ENCODE results near the gene ARAP2. TPM values are rescaled to one million over a fixed set of nuclear protein-coding genes. Genes with fewer than 3 reads are reported as not detected.
"Not testable (repeated sequence)": the region's sequence is repeated elsewhere in the genome, so short reads cannot be mapped to it uniquely, and the experiment has no call there.

ARAP2 gene
- total RNA-seq, 2 donors from 2014 or later: 10.1 to 12.8 TPM

DNA sequence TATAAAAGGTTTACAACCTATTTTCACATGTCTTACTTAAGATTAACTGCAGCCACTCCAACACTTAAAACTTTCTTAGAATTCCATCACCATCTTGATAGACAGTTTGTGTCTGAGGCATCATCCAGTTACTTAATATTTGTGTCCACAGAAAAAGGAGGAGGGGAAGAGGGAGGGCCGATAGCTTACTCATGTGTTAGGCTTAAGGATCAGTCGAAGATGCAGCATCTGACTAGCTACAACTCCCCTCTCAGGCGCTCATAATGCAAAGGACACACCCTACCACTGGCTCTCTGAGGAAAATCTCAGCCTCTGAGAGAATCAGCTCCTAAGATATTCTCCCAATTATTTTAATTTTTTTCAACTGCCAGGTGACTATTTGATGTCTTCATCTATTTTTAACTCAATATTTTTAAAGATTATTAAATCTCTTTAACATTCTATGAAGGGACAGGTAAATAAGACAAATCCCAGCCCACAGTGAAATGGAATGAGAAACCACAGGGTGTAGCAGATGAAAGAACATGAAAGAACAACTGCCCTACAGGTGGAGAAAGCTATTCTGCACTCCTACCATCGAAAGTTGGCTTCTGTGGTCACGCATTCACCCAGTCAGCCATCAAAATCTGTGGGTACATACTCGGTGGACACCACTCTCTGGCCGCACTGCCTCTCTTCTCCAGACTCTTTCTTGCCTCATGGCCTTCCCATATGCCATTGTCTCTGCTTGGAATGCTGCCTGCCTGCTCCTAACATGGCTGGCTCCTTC is 48.0 kb downstream of the ARAP2 start:
- DNase-seq (ENCODE audit: low spot score): no peak
- intact Hi-C loops (cut with DNase I): no loop called here

- DNase-seq (ENCODE audit: low spot score): no peak
- intact Hi-C loops (cut with DNase I): no loop called here
Measured at GRCh38 chr4:36192922-36193321, 51.4 kb downstream of the ARAP2 start.

DNA sequence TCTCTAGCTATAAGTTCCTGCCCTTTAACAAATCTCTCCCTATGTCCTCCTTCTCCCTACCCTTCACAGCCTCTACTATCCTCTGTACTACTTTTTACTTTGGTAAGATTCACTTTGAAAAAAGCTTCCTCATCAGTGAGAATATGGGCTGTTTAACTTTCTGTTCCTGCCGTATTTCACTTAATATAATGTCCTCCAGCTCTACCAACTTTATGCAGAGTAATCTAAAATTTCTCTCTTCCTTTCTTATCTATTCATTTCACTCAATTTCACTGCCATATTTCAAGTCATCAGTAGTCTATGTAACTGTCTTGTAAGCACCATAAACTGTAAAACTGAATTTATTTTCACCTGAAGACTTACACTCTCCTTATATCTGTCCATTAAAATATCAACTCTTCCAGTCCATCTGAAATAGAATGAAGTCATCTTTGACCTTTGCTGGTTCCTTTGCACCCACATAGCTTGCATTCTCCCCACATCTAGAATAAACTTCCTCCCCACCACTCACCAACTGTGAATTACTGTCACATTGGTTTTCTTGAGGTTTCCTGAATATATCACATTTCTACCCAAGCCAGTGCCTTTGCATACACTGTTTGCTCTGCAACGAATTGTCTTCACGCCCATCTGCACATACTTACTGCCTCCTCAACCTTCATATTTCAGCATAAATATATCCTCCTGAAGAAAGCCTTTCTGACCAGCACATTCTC is 54.6 kb downstream of the ARAP2 start:
- intact Hi-C loops (cut with DNase I): no loop called here
- no peak for DNase-seq (ENCODE audit: low spot score)

DNA sequence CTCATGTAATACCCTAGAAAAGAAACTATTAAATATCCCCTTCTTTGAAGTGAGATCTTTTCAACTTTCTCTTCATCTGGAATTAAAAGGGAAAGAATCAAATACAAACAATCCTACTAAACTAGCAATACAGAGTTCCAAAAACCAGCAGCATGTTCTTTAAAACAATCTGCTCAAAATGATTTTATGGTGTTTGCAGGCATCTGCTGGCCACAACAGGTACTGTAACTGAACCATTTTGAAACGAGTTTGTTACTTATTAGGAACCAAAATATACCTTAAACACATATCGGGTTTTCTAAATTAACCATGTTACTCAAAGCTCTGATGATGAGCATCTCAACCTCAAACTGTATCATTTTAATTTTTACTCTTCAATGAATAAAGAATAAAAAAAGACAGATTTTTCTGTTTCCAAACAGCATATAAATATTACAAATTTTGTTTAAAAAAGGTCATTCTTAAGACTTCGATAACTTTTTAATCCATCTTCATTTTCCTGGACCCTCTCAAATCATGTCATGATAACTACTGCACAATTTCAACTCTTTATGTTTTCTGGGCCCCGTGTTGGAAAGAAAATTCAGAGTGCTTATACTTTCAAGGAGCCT is 56.5 kb downstream of the ARAP2 start:
- DNase-seq (ENCODE audit: low spot score): no peak

DNA sequence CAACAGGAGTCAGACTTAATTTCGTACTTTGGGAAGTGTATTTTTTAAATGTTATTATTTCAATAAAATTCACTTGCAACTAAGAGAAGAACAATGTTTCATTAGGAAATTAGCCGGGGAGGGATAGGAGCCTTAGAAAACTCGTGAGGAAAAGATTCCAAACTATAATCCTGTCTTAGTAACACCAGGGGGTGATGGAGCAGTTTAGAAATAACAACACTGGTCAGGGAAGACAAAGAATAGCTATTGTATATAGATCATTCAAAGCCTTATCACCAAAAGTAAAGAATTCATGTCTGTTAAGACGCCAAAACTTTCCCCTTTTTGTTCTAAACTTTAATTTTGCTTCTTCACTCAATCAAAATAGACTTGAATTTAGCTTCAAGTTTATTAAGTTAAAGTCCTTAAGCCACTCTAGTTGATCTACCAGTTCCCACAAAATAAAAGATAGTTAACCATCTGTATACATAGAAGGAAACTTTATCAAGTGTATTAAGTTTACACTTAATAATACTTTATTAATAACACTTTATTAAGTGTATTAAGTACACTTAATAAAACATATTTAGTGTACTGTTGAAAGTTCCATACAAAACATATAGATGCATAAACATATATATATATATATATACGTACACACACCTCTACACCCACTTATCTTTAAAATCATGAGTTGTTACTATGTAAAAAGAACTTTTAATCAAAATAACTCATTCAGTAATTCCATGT is 60.5 kb downstream of the ARAP2 start:
- no peak for DNase-seq (ENCODE audit: low spot score)
- intact Hi-C loops (cut with DNase I): no loop called here

More for the DNA sequence above, 56.5 kb downstream of the ARAP2 start:
- intact Hi-C loops (cut with DNase I): no loop called here

DNA sequence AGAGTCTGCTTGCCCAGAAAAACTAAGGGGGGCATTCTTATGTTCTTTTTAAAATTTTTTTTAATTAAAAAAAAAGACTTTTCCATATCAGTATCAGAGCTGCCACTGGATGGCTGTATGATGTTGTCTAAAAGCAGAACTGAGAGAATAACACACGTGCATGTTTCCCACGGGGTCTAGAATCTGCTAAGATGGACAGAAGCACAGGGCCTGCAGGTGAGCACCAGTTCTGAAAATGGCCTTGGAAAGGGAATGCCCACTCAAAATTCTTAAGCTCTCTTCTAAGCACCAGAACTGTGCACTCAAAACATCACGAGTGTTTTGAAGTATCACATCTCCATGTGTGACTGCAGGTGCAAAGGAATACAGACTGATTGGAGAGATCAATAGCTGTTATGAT is 61.1 kb downstream of the ARAP2 start:
- intact Hi-C loops (cut with DNase I): no loop called here
- DNase-seq (ENCODE audit: low spot score): no peak

DNA sequence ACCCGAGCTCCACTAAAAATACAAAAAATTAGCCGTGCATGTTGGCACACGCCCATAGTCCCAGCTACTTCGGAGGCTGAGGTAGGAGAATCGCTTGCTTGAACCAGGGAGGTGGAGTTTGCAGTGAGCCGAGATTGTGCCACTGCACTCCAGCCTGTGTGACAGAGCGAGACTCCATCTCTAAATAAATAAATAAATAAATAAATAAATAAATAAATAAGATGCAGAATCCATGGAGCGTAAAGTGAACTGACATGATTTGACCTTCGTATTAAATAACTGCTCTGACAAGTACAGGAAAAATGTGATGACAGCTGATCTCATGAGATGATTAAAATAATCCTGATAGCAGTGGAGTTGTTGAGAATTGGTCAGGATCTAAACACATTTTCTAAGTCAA is 62.0 kb downstream of the ARAP2 start:
- intact Hi-C loops (cut with DNase I); DNase-seq (ENCODE audit: low spot score): not testable (repeated sequence)

DNA sequence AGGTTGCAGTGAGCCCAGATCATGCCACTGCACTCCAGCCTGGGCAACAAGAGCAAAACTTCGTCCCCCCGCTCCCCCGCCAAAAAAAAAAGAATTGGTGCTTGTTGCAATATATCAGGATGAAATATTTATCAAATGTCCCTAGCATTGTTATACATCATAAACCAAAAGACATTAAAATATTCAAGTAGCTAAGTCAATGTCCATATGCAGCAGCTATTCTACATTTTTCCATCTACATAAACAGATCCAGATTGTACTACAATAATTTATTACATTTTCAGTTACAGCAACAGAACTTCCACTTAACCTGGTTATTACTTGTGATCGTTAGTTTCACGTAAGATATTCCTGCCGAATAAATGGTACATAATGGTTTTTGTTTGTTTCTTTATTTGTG is 64.1 kb downstream of the ARAP2 start:
- intact Hi-C loops (cut with DNase I): no loop called here
- no peak for DNase-seq (ENCODE audit: low spot score)

- intact Hi-C loops (cut with DNase I): no loop called here
- no peak for DNase-seq (ENCODE audit: low spot score)
Measured at GRCh38 chr4:36178484-36178883, 65.8 kb downstream of the ARAP2 start.

DNA sequence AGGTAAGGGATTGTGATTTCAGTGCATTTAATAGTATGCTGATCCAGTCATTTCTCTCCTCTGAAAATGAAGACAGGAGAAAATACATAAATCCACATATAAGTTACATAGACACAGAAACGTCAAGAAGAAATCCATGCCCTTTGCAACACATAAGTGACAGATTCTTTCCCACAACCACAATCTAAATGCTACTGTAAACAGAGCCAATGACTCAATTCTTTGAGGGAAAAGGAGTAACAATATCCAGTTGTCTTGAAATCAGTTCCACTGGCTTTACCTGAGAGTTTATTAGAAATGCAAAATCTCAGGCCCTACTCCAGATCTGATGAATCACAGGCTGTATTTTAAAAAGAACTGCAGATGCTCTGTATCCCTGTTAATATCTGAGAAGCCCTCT is 66.4 kb downstream of the ARAP2 start:
- intact Hi-C loops (cut with DNase I): no loop called here
- DNase-seq (ENCODE audit: low spot score): no peak

DNA sequence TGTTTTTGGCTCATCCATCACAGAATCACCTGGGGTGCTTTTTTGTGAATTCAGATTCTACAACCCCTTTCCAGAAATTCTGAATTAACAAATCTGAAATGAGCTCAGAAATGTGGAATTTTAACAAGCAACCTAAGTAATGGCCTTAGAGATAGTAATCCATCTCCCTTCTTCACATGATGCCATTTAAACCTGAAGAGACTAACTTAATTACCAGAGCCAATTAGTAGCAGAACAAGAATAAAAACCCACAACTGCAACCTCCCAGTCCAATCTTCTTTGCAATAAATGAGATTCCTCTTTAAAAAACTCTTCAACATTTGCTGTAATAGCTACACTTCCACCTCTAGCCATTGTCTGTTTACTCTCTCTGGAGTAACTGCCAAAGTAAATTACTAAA is 69.7 kb downstream of the ARAP2 start:
- DNase-seq (ENCODE audit: low spot score): no peak
- intact Hi-C loops (cut with DNase I): no loop called here

GRCh38 chr4:36173905-36174304 is 70.4 kb downstream of the ARAP2 start:
- DNase-seq (ENCODE audit: low spot score): no peak
- intact Hi-C loops (cut with DNase I): no loop called here

GRCh38 chr4:36172656-36173055 is 71.7 kb downstream of the ARAP2 start:
- intact Hi-C loops (cut with DNase I): no loop called here
- DNase-seq (ENCODE audit: low spot score): no peak

DNA sequence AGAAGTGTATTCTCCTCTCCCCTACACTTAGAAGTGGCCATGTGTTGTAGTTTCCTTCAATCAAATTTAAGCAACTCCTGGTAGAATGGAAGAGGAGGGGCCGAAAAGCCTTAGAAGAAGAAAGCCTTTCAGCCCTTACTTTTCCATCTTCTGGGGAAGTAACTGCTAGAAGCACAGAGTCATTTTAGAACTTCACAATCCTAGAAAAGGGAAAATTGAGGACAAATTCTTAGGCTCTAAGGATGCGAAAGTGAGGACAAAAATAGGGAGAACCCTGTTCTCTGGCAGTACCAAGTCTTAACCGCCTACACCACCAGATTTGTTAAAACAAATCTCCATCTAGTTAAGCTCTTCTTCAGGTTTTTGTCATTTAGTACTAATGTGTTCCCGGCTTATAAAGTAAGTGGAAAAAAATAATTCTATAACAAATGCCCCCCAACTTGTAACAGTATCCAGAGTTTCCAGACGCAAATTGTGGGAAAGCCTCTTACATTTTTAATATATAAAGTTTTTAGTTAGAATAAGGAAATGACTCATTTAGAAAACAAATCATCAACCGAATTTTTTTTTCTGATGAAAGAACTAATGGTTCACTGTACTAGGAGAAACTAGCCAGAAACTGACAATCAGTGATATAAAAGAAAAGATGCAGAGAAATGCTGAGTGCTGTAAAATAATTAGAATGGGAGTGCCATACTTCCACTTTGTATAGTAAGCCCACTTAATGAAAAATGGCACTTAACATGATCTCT is 76.0 kb downstream of the ARAP2 start:
- intact Hi-C loops (cut with DNase I): no loop called here
- DNase-seq (ENCODE audit: low spot score): no peak

GRCh38 chr4:36165631-36166005 is 78.7 kb downstream of the ARAP2 start:
- intact Hi-C loops (cut with DNase I): no loop called here
- DNase-seq (ENCODE audit: low spot score): no peak

DNA sequence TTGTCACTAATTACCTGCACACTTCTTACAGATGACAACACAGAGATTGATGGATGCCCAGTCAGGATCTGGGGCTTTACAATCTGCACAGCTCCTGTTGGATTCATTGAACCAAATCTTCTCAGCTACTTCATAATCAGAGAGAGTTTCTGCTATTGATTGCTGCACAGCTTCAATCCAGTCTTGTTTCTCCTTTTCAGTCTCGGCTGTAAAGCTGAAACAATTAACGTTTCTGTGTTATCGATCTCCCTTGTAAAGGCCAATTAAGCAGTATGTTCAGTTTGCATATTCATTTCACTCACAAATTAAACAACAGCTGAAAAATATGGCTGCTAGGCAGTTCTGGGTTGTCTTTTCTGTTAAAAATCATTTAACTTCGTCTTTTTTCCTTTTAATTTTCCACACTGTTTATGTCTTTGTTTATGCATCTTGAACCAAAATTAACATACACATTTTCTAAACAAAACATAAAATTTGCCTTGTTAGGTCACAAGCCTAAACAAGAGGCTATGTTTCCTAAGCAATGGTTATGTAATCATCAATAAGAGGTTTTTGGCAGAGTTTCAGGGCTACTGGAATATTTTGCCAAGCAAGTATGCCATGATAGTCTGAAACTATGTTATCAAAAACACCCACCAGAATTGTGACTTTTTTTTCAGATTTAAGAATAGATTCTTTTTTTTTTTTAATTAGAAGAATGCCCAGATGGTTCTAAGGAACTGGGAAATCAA is 79.2 kb downstream of the ARAP2 start:
- intact Hi-C loops (cut with DNase I): no loop called here
- DNase-seq (ENCODE audit: low spot score): no peak

DNA sequence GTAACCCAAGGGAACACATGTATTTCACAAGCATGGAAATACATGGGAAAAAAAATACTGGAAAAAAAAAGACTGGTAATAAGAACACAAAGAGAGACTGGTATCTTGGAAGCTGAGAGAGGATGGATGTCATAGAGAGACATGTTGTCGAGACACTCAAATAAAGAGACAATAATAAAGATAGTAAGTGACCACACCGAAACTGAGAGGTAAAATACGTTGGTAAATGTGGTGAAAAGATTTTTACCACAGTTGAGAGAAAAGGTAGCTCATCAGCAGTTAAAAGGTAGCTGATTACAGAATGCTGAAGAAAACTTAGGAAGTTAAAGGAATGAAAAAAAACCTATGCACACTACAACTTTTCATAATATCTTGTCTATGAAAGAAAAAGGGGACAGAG is 81.1 kb downstream of the ARAP2 start:
- DNase-seq (ENCODE audit: low spot score): no peak
- intact Hi-C loops (cut with DNase I): no loop called here

DNA sequence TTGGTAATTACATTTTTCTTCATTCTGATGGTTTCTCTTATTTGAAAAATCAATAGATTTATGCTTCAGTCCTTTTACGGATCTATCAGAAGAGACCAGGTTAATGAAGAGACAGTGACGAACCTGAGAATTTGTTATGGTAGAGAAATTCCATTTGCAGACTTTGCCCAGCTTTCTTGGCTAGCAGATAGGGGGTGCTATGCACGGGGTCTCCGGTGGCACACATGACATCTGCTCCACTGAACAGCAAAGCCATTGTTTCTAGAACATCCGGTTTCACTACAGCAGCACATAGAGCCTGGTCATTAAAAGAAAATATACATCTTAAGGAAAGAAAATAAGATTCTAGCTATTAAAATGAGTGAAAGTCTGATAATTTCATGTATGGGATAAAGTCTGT is 85.1 kb downstream of the ARAP2 start:
- no peak for DNase-seq (ENCODE audit: low spot score)
- intact Hi-C loops (cut with DNase I): no loop called here

- intact Hi-C loops (cut with DNase I): no loop called here
- DNase-seq (ENCODE audit: low spot score): no peak
Measured at GRCh38 chr4:36152735-36153134, 91.6 kb downstream of the ARAP2 start.
